GM19238 (cell line): ENCODE results near the gene CSGALNACT2.
A peak's percentile ranks its signal among the peaks of the same experiment; 100 is the strongest.

Experiments used
- DNase-seq: peaks from one replicate; pipeline ENCODE4 v3.0.0; 2011; ENCODE audit warnings: low spot score; ENCODE audit not compliant: insufficient read length

CSGALNACT2 gene

GRCh38 chr10:43111921-43112607 lies 26.2 kb upstream of the CSGALNACT2 start:
- DNase-seq: no peak

GRCh38 chr10:43112608-43112961 lies 25.7 kb upstream of the CSGALNACT2 start:
- DNase-seq: no peak

- no peak for DNase-seq
Measured at GRCh38 chr10:43113201-43114087, 24.8 kb upstream of the CSGALNACT2 start.

GRCh38 chr10:43114088-43114742 lies 24.0 kb upstream of the CSGALNACT2 start:
- DNase-seq: no peak

GRCh38 chr10:43114743-43115611 lies 23.3 kb upstream of the CSGALNACT2 start:
- no peak for DNase-seq

GRCh38 chr10:43115881-43116595 lies 22.2 kb upstream of the CSGALNACT2 start:
- DNase-seq: no peak

- DNase-seq: no peak
Measured at GRCh38 chr10:43116596-43116995, 21.6 kb upstream of the CSGALNACT2 start.

- no peak for DNase-seq
Measured at GRCh38 chr10:43117031-43117776, 21.0 kb upstream of the CSGALNACT2 start.

- DNase-seq: no peak
Measured at GRCh38 chr10:43117777-43118583, 20.3 kb upstream of the CSGALNACT2 start.

GRCh38 chr10:43118631-43119415 lies 19.4 kb upstream of the CSGALNACT2 start:
- no peak for DNase-seq

- DNase-seq: no peak
Measured at GRCh38 chr10:43119416-43120115, 18.7 kb upstream of the CSGALNACT2 start.

- no peak for DNase-seq
Measured at GRCh38 chr10:43120116-43120928, 17.9 kb upstream of the CSGALNACT2 start.

GRCh38 chr10:43120929-43121314 lies 17.3 kb upstream of the CSGALNACT2 start:
- peak; percentile 69 for DNase-seq

GRCh38 chr10:43121444-43121843 lies 16.8 kb upstream of the CSGALNACT2 start:
- no peak for DNase-seq

- no peak for DNase-seq
Measured at GRCh38 chr10:43122096-43122495, 16.1 kb upstream of the CSGALNACT2 start.

GRCh38 chr10:43122826-43123225 lies 15.4 kb upstream of the CSGALNACT2 start:
- no peak for DNase-seq
